Astrocyte of the cerebellum (primary cell): ENCODE data around the gene SHISAL1.

Source experiments
- DNase-seq: peaks from one replicate; pipeline ENCODE4 v3.0.0-alpha.2; 2011; ENCODE audit warnings: low read depth
- H3K4me3 ChIP-seq: 2 replicates; pipeline ENCODE4 v1.5.1; 2011; ENCODE audit warnings: mild to moderate bottlenecking, low read depth, low read length, moderate library complexity
- in situ Hi-C: cut with HindIII; loops from 2 replicates; pipeline ENCODE4 v1.10.0; 2017; ENCODE audit warnings: low sequenced_read_pairs
- TF ChIP-seq, protein P1 (sequence below): IDR thresholded peaks from 2 replicates; pipeline ENCODE4 v1.5.1; 2012; ENCODE audit warnings: low read length, low read depth, moderate library complexity, mild to moderate bottlenecking; ENCODE audit errors: missing control alignments

SHISAL1 gene

GRCh38 chr22:44333847-44334635 is 21.3 kb upstream of the SHISAL1 start:
- TF ChIP-seq, protein P1, sequence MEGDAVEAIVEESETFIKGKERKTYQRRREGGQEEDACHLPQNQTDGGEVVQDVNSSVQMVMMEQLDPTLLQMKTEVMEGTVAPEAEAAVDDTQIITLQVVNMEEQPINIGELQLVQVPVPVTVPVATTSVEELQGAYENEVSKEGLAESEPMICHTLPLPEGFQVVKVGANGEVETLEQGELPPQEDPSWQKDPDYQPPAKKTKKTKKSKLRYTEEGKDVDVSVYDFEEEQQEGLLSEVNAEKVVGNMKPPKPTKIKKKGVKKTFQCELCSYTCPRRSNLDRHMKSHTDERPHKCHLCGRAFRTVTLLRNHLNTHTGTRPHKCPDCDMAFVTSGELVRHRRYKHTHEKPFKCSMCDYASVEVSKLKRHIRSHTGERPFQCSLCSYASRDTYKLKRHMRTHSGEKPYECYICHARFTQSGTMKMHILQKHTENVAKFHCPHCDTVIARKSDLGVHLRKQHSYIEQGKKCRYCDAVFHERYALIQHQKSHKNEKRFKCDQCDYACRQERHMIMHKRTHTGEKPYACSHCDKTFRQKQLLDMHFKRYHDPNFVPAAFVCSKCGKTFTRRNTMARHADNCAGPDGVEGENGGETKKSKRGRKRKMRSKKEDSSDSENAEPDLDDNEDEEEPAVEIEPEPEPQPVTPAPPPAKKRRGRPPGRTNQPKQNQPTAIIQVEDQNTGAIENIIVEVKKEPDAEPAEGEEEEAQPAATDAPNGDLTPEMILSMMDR: no peak
- H3K4me3 ChIP-seq: no peak overlapping the region
- in situ Hi-C loops: no loop called here
- no peak for DNase-seq

GRCh38 chr22:44332946-44333345 is 20.2 kb upstream of the SHISAL1 start:
- no peak overlapping the region for H3K4me3 ChIP-seq
- in situ Hi-C loops: no loop called here
- no peak for DNase-seq
- TF ChIP-seq, protein P1: no peak

GRCh38 chr22:44331881-44332714 is 19.3 kb upstream of the SHISAL1 start:
- in situ Hi-C loops: no loop called here
- TF ChIP-seq, protein P1: no peak
- DNase-seq: no peak
- H3K4me3 ChIP-seq: peak overlapping the region; percentile 34

GRCh38 chr22:44330744-44331660 is 18.3 kb upstream of the SHISAL1 start:
- TF ChIP-seq, protein P1: no peak
- peak overlapping the region; percentile 49 for H3K4me3 ChIP-seq
- in situ Hi-C loops: no loop called here
- DNase-seq: no peak

GRCh38 chr22:44330188-44330743 is 17.5 kb upstream of the SHISAL1 start:
- peak overlapping the region; percentile 49 for H3K4me3 ChIP-seq
- in situ Hi-C loops: no loop called here
- DNase-seq: no peak
- TF ChIP-seq, protein P1: no peak
